GM12878 (cell line): ENCODE results near the gene SERPINF2. TPM values are rescaled to one million over a fixed set of nuclear protein-coding genes. Genes with fewer than 3 reads are reported as not detected.

ENCODE experiments used
- ATF3 ChIP-seq: IDR thresholded peaks from 2 replicates; pipeline ENCODE4 v1.6.1; 2011; ENCODE audit warnings: low read depth, mild to moderate bottlenecking, low read length, moderate library complexity, borderline replicate concordance; ENCODE audit errors: extremely low read depth
- ATF7 ChIP-seq: fragments of 450-650 bp; IDR thresholded peaks from 2 replicates; pipeline ENCODE4 v1.6.1; 2016; ENCODE audit warnings: low read depth, mild to moderate bottlenecking
- CEBPB ChIP-seq, 2 experiments: fragments of 150-350 bp in 1 of 2; IDR thresholded peaks; 2 replicates each; pipeline ENCODE4 v1.6.1; 2012 to 2014; ENCODE audit warnings: low read depth in 2 of 2, low read length in 2 of 2, borderline replicate concordance in 1 of 2, inconsistent platforms in 1 of 2
- DPF2 ChIP-seq: fragments of 450-650 bp; IDR thresholded peaks from 2 replicates; pipeline ENCODE4 v1.6.1; 2017; ENCODE audit warnings: mild to moderate bottlenecking
- E2F8 ChIP-seq: fragments of 450-650 bp; IDR thresholded peaks from 2 replicates; pipeline ENCODE4 v1.6.1; 2018; ENCODE audit warnings: mild to moderate bottlenecking, low read depth, moderate library complexity; ENCODE audit not compliant: partially characterized antibody
- ETV6 ChIP-seq, 2 experiments: fragments of 450-650 bp in 1 of 2; IDR thresholded peaks in 1 of 2; conservative IDR thresholded peaks in 1 of 2; 2 replicates each; pipeline ENCODE4 v1.6.1; 2014; ENCODE audit warnings: antibody characterized with exemption in 1 of 2, borderline replicate concordance in 1 of 2, low read depth in 1 of 2, mild to moderate bottlenecking in 1 of 2, moderate library complexity in 1 of 2
- GATAD2B ChIP-seq: fragments of 450-650 bp; conservative IDR thresholded peaks from 2 replicates; pipeline ENCODE4 v1.6.1; 2017; ENCODE audit warnings: low read depth, mild to moderate bottlenecking, moderate library complexity
- JUND ChIP-seq: IDR thresholded peaks from 2 replicates; pipeline ENCODE4 v1.6.1; 2012; ENCODE audit warnings: low read depth, mild to moderate bottlenecking, low read length, improper control_type of control experiment, moderate library complexity
- MAX ChIP-seq: IDR thresholded peaks from 2 replicates; pipeline ENCODE4 v1.6.1; 2012; ENCODE audit warnings: low read depth, low read length, improper control_type of control experiment
- MXI1 ChIP-seq: fragments of 150-350 bp; IDR thresholded peaks from 2 replicates; pipeline ENCODE4 v1.6.1; 2011; ENCODE audit warnings: low read depth, mild to moderate bottlenecking, inconsistent platforms, low read length, improper control_type of control experiment
- NBN ChIP-seq: fragments of 450-650 bp; IDR thresholded peaks from 2 replicates; pipeline ENCODE4 v1.6.1; 2016
- NKRF ChIP-seq: fragments of 450-650 bp; conservative IDR thresholded peaks from 2 replicates; pipeline ENCODE4 v1.6.1; 2017; ENCODE audit warnings: mild to moderate bottlenecking, moderate library complexity
- RELB ChIP-seq: fragments of 450-650 bp; IDR thresholded peaks from 2 replicates; pipeline ENCODE4 v1.6.1; 2017; ENCODE audit warnings: low read depth, mild to moderate bottlenecking, moderate library complexity
- REST ChIP-seq: IDR thresholded peaks from 2 replicates; pipeline ENCODE4 v1.6.1; 2012; ENCODE audit warnings: mild to moderate bottlenecking, low read depth, low read length
- SMAD5 ChIP-seq: IDR thresholded peaks from 2 replicates; pipeline ENCODE4 v1.6.1; 2016; ENCODE audit warnings: antibody characterized with exemption, low read depth
- SPI1 ChIP-seq: IDR thresholded peaks from 2 replicates; pipeline ENCODE4 v1.6.1; 2011; ENCODE audit warnings: low read depth, mild to moderate bottlenecking, low read length, moderate library complexity, borderline replicate concordance; ENCODE audit not compliant: insufficient read depth
- ZNF622 ChIP-seq: fragments of 450-650 bp; IDR thresholded peaks from 2 replicates; pipeline ENCODE4 v1.6.1; 2017; ENCODE audit warnings: mild to moderate bottlenecking, inconsistent platforms
- ZSCAN29 ChIP-seq: fragments of 450-650 bp; IDR thresholded peaks from 2 replicates; pipeline ENCODE4 v1.6.1; 2017; ENCODE audit warnings: mild to moderate bottlenecking, moderate library complexity
- polyA plus RNA-seq, 11 experiments: library from polyadenylated mRNA; depleted of rRNA in 4 of 11; unstranded in 6 of 11; stranded (reverse) in 5 of 11; fragments of >200 nt; fragmentation: Nextera tagmentation in 4 of 11; fragmentation: Illumina TruSeq in 1 of 11; extraction: Ambion mirVana in 4 of 11; extraction: Trizol in 1 of 11; gene quantifications; 1 replicate in 1 of 11; 2 replicates in 10 of 11; pipeline versions ENCODE4 v1.2.1 to v1.2.3, GENCODE V29; 2011 to 2016; ENCODE audit warnings: inconsistent platforms in 2 of 11, missing spikeins in 2 of 11, low read depth in 1 of 11
- total RNA-seq, 4 experiments: library from RNA; depleted of rRNA in 3 of 4; stranded (reverse); fragments of >200 nt in 3 of 4; fragmentation: Illumina TruSeq in 1 of 4; extraction: Trizol in 1 of 4; gene quantifications; 2 replicates each; pipeline versions ENCODE4 v1.2.1 to v1.2.3, GENCODE V29; 2013 to 2021

The SERPINF2 gene
- total and polyA plus RNA-seq, 10 of the 15 experiments (the other 5 are each of a cell fraction or from before 2014, with no cell fraction given): 0.04 to 0.21 (median 0.12) TPM; not detected in 6

- TF ChIP-seq REST (no peak), ZNF622 (no peak), NBN (no peak), MXI1 (no peak), ATF7 (no peak), MAX (peak; percentile 48; the same call in 1 of the 2 replicates), GATAD2B (peak; percentile 53; the same call in 1 of the 2 replicates), NKRF (no peak), SPI1 (peak; percentile 45; the same call in 1 of the 2 replicates), SMAD5 (no peak), ZSCAN29 (no peak), ETV6 (conservative IDR thresholded peaks at IDR 0.05 in 1 of 2, IDR thresholded peaks at IDR 0.05 in 1 of 2; ENCODE audit: borderline replicate concordance in 1 of 2, low read depth in 1 of 2) (no peak), E2F8 (no peak), ATF3 (no peak), JUND (no peak), CEBPB (IDR thresholded peaks at IDR 0.05; ENCODE audit: borderline replicate concordance in 1 of 2, low read depth in 2 of 2, low read length in 2 of 2) (no peak), RELB (peak; percentile 68), DPF2 (no peak)
Measured at GRCh38 chr17:1752425-1753262, 10.0 kb downstream of the SERPINF2 start (continued).
